Lower leg skin (tissue), 4 donors: ENCODE results near the gene SDHD. TPM values are rescaled to one million over a fixed set of nuclear protein-coding genes. Genes with fewer than 3 reads are reported as not detected.

Experiments used
- DNase-seq, 2 donors: peaks; one replicate each; pipeline ENCODE4 v3.0.0-alpha.2; 2019; ENCODE audit warnings: low spot score in 2 of 2
- H3K4me3 ChIP-seq: fragments of 200-600 bp; sonication (generic); 2 replicates; pipeline ENCODE4 v1.5.1; 2017; ENCODE audit warnings: mild to moderate bottlenecking, low read depth; ENCODE audit not compliant: poor library complexity, severe bottlenecking
- POLR2A ChIP-seq, 2 donors: fragments of 450-650 bp; IDR thresholded peaks; one replicate each; pipeline ENCODE4 v1.6.1; 2016 to 2017; ENCODE audit warnings: antibody characterized with exemption in 2 of 2, mild to moderate bottlenecking in 1 of 2, moderate library complexity in 1 of 2
- WGBS, 2 donors: methylation state at CpG; one replicate each; pipeline ENCODE4 v1.1.5; 2018; 5-methylcytosine and 5-hydroxymethylcytosine counted together
- intact Hi-C: fragments of 100-400 bp; cut with DNase I; formaldehyde crosslinking; loops from one replicate; pipeline ENCODE4 v1.15.0; 2023; ENCODE audit warnings: low total_unique reads
- total RNA-seq, 4 donors: library from RNA; depleted of rRNA; stranded (reverse); fragments of >200 nt; gene quantifications; one replicate each; pipeline ENCODE4 v1.1.0, GENCODE V29; 2016
- TF ChIP-seq, protein P1 (sequence below), 3 donors: fragments of 450-650 bp; IDR thresholded peaks; one replicate each; pipeline ENCODE4 v1.5.1; 2016; ENCODE audit warnings: antibody characterized with exemption in 3 of 3, mild to moderate bottlenecking in 3 of 3, moderate library complexity in 2 of 3

SDHD gene
- total RNA-seq, 4 donors from 2014 or later = 60.9 to 142 (median 98.9) TPM

DNA sequence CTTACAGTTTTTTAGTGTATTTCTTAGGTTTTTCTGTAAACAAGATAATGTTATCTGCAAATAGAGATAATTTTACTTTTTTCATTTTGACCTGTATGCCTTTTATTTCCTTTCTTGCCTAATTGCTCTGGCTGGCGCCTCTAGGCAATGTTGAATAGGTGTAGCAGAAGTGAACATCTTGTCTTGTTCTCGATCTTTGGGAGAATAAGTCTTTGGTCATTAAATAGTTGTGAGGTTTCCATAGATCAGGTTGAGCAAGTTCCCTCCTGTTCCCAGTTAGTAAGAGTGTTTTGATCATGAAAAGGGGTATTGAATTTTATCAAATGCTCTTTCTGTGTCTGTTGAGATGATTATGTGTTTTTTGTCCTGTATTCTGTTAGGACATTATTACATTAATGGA is 36.9 kb upstream of the SDHD start:
- TF ChIP-seq, protein P1, sequence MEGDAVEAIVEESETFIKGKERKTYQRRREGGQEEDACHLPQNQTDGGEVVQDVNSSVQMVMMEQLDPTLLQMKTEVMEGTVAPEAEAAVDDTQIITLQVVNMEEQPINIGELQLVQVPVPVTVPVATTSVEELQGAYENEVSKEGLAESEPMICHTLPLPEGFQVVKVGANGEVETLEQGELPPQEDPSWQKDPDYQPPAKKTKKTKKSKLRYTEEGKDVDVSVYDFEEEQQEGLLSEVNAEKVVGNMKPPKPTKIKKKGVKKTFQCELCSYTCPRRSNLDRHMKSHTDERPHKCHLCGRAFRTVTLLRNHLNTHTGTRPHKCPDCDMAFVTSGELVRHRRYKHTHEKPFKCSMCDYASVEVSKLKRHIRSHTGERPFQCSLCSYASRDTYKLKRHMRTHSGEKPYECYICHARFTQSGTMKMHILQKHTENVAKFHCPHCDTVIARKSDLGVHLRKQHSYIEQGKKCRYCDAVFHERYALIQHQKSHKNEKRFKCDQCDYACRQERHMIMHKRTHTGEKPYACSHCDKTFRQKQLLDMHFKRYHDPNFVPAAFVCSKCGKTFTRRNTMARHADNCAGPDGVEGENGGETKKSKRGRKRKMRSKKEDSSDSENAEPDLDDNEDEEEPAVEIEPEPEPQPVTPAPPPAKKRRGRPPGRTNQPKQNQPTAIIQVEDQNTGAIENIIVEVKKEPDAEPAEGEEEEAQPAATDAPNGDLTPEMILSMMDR (IDR thresholded peaks at IDR 0.05) = no peak
- TF ChIP-seq POLR2A (IDR thresholded peaks at IDR 0.05) = no peak
- H3K4me3 ChIP-seq = no peak overlapping the region
- WGBS, 2 donors = 41 to 50% methylated on average over 2 of the region's 2 CpGs
- intact Hi-C loops = no loop called here
- DNase-seq = no peak

DNA sequence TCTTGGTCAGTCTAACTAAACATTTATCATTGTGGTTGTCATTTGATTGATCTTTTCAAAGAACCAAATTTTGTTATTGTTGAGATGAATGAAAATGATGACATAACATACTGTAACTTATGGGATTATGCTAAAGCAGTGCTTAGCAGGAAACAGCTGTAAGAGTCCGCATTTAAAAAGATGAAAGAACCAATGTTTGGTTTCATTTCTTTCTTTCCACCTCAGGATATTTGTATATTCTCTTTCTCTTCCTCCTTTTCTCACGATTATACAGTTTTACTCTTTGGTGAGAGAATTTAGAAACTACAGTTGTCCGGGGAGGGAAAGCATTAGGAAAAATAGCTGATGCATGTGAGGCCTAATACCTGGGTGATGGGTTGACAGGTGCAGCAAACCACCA is 36.0 kb upstream of the SDHD start:
- 84 to 88% methylated on average over 3 of the region's 3 CpGs for WGBS, 2 donors
- TF ChIP-seq, protein P1 (IDR thresholded peaks at IDR 0.05) = no peak
- TF ChIP-seq POLR2A (IDR thresholded peaks at IDR 0.05) = no peak
- no peak for DNase-seq
- H3K4me3 ChIP-seq = no peak overlapping the region
- intact Hi-C loops = no loop called here

DNA sequence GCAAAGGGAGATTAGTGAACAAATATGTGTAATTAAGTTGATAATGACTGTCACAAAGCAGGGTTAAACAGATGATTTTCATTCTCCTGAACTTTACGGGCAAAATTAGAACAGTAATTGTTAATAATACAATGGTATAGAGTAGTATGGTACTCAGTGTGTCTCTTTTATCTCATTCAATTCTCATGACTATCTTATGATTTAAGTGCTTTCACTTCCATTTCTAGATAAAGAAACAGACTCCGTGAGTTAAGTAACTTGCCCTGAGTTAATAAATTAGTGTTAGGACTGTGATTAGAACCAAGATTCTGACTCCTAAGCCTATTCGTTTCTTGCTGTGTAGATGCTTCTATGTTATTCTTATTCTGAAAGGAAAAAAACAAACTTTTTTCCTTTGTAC is 34.9 kb upstream of the SDHD start:
- 94 to 95% methylated on average over 3 of the region's 3 CpGs for WGBS, 2 donors
- H3K4me3 ChIP-seq = no peak overlapping the region
- intact Hi-C loops = no loop called here
- TF ChIP-seq, protein P1 (IDR thresholded peaks at IDR 0.05) = no peak
- TF ChIP-seq POLR2A (IDR thresholded peaks at IDR 0.05) = no peak
- no peak for DNase-seq

DNA sequence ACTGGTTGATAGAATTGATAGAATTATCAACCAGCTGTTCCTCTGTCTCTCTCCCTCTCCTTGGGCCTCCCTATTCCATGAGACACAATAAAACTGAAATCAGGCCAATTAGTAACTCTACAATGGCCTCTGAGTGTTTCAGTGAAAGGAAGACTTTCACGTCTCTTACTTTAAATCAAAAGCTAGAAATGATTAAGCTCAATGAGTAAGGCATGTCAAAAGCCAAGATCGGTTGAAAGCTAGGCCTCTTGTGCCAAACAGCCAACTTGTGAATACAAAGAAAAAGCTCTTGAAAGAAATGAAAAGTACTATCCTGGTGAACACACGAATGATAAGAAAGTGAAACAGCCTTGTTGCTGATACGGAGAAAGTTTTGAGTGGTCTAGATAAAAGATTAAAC is 29.5 kb upstream of the SDHD start:
- WGBS, 2 donors = 86 to 87% methylated on average over 4 of the region's 4 CpGs
- DNase-seq = no peak
- TF ChIP-seq, protein P1 (IDR thresholded peaks at IDR 0.05) = no peak
- TF ChIP-seq POLR2A (IDR thresholded peaks at IDR 0.05) = no peak
- intact Hi-C loops = no loop called here
- H3K4me3 ChIP-seq = no peak overlapping the region

DNA sequence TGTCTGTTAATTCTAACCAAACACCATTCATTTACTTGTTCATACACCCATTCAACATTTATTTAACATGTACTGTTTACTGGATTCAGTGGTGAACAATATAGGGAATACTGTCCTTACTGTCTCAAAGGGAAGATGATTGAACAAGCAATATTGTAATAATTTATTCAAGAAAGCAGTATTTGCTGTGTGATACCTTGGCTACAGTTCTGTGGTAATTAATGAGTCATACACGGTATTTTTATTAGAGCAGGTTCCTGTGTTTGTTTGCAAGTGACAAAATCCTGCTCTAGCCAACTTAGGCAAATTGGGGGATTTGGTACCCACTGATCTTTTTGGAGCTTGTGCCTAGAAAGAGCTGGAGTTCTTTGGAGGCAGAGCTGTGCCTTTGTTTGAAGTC is 28.6 kb upstream of the SDHD start:
- TF ChIP-seq POLR2A (IDR thresholded peaks at IDR 0.05) = no peak
- TF ChIP-seq, protein P1 (IDR thresholded peaks at IDR 0.05) = no peak
- H3K4me3 ChIP-seq = no peak overlapping the region
- intact Hi-C loops = no loop called here
- WGBS, 2 donors = 28 to 30% methylated on average over 1 of the region's 1 CpG
- no peak for DNase-seq

DNA sequence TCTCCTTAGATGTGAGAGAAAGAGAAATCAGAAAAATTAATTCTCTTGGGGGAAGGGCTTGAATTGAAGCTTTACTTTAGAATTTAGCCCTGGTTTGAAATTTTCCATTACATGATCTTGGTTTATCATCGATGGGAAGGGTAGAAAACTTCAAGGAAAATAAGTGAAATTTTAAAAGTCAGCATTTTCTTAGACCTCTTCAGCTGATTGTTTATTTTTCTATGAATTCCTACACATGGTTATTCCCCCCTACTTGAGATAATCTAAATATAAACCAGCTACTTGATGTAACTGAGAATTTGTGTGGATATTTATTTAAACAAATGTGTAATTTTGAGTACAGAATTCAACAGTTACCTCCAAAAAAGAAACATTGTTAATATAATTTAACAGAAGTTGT is 23.8 kb upstream of the SDHD start:
- DNase-seq = no peak
- no peak overlapping the region for H3K4me3 ChIP-seq
- TF ChIP-seq, protein P1 (IDR thresholded peaks at IDR 0.05) = no peak
- no peak for TF ChIP-seq POLR2A (IDR thresholded peaks at IDR 0.05)
- intact Hi-C loops = no loop called here
- 78 to 83% methylated on average over 1 of the region's 1 CpG for WGBS, 2 donors
